NCI-H524 treated with DMSO at 0.1 percent for 48 hours (cell line): ENCODE measurements around the gene BCL11A.

Source experiments
- DNase-seq: peaks from one replicate; lab custom pipeline; 2025; lab: John Stamatoyannopoulos, UW

Gene BCL11A

DNA sequence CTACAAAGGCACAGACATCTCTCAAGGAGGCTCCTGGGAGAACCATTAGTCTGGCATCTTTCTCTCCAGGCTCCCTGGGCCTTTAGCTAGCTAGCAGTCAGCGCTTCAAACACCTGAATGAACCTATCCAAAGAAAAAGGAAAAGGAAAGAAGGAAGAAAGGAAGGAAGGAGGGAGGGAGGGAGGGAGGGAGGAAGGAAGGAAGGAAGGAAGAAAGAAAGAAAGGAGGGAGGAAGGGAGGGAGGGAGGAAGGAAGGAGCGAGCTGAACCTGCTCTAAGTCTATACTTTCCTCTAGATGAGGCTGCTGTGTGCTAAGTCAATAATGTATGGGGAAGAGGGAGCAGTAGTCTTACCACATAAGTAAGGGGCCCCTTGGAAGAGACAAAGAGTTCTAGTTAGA lies 5.1 kb upstream of the BCL11A start:
- no peak for DNase-seq

DNA sequence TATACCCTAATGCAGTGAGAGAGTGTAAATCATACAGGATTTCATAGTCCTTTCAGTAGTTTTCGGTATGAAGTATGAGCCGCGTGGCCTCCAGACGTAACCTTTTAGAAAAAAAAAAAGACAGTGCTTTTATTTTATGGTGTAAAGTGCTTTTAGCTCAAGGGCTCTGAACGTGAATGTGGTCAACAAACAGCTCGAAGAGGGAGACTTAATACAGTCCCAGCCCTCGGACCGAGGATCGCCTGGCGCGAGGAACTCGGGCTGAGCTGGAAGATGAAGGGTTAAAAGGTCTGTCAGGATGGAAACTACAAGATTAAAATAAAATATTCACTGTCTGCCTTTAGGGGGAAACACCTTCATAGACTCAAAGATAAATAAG lies 4.0 kb upstream of the BCL11A start:
- DNase-seq = no peak

DNA sequence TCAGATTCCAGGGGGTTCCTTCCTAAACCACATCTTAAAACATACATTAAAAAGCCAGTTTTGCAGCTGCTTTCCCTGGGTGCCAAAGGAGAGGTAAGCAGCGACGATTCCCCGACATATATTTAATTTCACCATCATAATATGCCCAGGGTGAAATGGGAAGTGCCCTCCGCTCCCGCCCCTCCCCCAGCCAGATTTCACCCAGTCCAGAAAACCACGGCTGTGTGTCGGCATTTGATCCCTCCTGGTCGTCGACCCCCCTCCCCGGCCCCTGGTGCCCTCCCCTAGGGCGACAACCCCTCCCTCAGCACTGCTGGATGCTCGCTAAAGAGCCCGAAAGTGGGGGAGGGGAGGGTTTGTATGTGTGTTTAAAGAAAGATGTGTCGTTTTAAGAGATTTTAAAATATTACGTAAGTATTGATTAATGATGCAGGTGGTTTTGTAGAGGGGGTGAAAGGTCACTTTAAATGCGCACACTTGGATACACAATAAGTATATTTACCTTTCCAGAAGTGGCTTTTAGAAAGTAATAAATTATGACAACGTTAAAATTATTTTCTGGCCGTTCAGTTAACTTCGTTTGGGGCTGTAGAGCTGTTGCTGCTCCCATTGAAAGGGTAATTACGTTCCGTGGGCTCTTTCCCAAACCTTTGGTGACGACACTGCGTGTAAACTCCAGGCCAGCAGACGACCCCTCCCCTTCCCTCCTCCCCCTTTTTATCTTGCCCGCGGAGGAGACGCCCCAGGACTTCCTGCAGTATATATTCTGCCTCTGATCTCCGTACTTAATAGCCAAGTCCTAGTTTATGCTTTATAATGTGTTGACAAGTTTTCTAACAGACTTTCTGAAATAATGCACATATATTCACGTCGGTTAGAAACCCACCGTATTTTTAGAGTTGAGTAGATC lies 3.4 kb upstream of the BCL11A start:
- DNase-seq = no peak

DNA sequence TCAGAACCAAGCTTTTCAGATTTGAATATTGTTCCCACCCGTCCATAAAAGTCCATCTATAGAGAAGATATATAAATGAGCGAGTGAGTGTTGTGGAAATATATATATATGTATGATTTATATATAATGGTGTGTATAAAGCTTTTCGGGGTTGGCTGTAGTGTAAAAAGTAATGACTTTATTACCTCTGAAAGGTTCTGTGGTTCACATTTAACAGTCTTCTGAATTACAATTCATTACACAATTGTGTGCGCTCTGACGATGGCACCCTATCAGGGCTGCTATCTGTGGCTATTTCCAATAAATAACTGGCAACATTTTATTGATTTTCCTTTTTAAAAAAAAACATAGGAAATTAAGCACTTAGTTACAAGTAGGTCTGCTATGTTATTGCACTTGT lies 2.7 kb upstream of the BCL11A start:
- no peak for DNase-seq

DNA sequence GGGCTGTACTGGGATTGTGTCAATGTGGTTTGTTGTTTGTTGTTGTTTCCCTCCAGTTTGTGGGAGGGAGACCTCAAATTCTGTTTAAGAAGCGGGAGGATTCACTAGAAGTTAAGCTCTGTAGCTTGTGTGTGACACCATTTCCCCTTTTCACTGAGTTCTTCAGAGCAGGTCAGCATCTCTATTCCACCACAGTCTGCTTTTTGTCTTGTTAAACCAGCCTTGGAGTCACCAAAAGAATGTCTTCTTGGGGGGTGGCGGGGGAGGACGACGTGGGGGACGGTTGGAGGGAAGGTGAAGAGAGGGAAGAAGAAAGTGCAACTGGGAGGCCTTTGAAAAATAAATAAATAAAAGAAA lies 2.3 kb upstream of the BCL11A start:
- DNase-seq = no peak

DNA sequence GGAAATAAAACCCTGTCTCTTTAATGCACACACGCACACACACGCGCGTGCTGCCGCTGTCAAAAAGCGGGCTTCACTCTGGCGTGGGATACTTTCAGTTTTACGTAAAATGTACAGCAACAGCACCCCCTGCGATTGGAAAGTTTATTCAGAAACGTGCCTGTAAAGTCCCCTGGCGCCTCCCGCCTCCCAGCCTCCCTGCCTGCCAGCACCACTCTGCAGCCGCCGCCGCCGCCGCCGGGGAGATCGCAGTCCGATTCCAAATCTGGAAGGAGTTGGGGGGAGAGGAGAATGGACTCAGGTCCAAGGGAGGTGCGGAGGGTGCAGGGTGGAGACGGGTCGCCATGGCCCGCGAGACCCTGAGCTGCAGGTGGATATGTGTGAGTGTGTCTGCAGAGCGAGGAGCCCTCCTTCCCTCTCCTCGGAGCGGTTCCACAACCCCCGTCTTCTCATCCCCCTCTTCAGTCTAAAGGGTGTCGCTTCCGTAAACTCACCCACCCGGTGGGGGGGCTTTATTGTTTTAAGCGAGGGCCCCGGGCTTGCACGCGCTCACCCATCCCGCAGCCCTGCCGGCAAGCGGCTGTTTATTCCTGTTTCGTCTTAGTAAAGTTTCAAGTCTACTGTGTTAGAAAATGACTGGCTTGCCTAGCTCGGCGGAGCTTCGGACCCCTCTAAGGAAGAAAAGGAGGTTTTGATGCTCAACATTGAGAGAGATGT lies 1.8 kb upstream of the BCL11A start:
- DNase-seq = peak; percentile 45

DNA sequence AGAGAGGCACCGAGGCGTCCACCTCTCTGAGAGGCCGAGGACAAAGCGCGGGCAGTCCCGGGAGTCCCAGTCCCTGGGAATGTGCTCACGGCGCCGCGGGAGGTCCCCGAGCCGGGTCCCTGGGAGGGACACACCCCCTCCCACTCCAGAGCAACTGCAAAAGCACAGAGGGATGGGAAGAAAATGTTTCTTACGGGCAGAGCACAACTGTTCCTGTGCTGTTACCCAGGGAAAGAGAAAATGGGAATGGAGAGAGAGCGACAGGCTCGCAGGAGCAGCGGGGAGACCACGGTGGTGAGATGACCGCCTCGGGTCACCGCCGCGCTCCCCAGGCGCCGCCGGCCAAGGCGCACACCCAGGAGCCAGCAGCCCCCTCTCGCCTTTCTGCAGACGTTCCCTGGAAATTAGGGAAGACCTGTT lies 1.2 kb upstream of the BCL11A start:
- DNase-seq = no peak

DNA sequence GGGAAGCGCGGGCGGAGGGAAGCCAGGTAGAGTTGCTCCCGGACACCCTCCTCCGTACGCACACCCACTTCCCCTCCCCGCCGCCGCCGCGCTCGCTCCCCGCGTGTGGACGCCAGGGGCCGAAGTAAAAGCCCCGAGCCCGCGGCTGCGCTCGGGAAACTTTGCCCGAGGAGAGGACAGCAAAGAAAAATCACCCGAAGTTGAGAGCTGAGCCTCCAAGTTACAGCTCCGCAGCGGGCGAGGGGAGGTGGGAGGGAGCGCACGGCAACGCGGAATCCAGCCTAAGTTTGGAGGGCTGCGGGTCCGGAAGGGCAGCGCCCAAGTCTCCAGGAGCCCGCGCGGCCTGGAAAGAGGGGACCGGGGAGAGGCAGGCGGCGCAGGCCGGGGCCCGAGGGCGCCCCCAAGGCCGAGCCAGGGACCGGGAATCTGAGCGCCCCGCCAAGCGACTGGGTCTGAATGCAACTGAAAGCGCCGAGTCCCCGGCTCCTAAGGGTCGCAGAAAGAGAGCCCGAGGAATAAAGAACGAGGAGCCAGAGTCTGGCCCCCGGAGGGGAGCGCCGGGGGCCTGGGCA lies 706 bp upstream of the BCL11A start:
- no peak for DNase-seq

DNA sequence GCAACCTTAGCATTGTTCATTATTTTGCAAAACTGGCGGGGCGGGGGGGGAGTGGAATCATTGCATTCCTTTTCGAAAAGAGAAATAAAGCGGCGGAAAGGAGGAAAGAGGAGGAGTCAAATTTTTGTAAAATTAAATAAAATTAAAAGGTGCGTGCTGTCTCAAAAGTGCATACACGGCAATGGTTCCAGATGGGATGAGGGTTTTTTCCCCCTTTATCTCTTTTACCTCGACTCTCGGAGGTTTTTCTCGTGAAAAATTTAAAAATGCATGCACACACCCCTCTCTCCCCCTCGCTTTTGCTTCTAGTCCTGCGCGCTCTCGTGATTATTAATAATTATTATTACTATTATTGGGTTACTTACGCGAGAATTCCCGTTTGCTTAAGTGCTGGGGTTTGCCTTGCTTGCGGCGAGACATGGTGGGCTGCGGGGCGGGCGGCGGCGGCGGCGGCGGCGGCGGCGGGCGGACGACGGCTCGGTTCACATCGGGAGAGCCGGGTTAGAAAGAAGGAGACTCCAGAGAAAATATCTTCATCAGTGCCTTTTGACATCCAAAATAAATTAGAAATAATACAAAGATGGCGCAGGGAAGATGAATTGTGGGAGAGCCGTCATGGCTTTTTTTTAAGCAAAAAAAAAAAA lies 481 bp downstream of the BCL11A start:
- DNase-seq = no peak

DNA sequence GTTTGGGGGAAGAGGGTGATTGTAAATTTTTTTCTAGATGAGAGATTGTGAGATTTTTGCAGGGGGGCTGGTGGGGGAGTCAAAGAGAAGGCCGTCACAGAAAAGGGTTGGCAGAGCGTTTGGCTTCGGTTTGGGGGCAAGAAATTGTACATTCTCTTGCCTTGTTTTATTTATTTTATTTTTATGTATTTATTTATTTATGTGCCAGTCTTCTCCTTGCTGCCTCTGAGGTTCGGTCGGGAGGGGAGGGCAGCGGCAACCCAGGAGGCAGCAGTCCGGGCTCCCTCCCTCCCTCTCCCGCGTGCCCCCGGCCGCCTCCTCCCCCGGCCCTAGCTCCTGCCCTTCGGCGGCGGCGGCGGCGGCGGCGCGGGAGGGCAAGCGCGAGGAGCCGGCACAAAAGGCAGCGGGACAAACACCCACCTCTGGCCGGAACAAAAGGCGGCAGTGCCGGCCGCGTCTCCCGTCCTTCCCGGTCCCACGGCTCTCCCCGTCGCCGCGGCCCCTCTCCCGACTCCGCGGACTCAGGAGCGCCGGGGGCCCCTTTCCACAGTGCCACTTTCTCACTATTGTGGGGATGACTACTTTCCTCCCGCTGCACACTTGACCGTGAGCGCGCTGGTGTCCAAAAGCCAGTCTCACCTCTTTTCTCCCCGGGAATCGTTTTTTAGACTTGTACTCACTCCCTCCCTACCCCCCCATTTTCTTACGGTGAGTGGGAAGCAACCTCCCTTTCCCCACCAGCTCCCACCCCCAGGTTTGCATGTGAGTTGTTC lies 1.2 kb downstream of the BCL11A start:
- no peak for DNase-seq

DNA sequence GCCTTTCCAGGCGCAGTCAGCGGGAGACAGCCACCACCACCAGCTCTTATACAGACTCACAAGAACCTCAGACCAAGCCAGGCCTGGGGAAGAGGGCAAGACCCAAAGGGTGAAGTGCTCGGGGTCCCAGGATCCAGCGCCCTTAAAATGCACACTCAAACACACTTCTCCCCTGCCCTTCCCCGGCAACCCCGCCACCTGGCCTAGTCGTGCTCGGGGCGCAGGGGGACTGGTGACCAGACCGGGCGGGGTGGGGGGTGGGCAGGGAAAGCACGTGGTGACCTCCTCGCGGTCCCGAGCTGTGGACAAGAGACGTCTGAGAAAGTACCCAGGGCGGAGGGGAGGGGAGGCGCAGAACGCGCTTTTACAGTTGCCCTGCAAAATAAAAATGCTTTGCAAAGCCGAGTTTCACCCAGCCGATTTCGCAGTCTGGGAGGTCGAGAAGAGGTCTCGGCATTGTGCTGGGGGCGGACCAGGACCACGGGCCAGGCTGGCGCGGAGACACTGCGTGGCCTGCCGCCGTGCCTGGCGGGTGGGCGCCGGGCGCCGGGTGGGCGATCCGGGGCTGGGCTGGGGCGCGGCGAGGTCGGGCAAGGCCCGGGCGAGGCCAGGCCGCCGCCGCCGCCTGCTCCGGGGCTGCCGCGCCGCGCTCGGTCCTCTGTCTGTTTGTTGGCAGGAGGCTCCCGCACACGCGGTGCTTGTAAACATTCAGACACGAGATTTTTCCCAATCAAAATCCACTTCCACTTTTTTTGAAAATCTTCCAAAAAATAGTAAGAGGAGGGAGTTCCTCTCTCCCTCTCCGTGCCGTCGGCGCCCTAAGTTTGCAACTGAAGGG lies 2.0 kb downstream of the BCL11A start:
- DNase-seq = no peak

DNA sequence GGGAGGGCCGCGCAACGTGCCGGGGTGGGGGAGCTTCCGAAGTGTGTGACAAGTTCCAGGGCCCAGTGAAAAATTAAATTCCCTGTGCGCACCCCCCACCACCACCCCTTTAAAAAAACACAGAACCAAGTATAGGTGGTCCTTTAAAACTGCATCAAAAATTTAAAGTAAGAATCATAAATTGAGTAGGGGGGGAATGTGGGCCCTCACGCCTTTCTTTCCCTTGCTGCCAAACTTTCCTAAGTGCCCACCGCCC lies 2.5 kb downstream of the BCL11A start:
- no peak for DNase-seq

DNA sequence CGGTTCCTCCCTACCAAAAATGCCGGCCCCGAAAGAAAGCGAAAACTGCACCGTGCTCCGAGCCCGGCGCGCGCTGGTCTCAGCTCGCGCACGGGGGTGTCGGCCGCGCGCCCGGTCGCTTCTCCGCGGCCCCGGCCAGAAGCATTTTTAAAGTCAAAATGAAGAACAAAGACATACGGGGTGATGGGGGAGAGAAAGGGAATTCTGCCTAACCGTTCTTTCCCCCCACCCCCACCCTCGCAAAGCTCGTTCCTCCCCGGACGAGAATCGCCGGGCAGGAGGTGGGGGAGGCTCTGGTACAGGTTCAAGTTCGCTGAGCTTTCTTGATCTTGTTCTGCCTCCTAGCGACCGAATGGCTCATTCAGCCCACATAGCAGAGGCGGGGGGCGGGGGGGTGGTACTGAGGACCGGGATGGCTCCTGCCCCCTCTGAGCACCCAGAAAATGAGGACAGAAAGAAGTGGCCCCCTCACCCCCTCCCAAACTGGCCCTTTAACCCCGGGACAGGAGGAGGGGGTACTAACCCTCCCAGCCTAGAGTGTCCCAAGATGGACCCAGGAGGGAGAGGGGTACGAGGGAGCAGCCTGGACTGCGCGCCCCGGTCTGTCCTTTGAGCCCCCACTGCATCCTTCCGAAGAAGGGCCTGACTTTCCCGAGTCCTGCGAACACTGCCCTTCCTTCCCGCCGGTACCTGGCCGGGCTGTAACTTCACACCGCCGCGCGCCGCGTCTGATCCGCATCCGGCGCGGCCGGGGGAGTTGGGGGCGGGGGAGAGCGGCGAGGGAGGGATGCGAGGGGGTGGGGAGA lies 3.1 kb downstream of the BCL11A start:
- DNase-seq = peak; percentile 45

DNA sequence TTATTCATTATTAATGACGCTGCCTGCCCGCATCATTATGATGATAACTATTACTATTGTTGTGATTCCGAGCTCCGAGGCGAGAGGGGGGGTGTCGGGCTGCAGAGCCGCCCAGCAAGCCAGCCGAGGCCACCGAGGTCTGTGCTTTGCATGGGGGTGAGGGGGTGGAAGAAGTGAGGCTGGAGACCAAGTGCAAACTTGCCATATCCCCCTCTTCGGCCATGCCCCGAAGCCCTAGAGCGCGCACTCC lies 3.6 kb downstream of the BCL11A start:
- DNase-seq = no peak

DNA sequence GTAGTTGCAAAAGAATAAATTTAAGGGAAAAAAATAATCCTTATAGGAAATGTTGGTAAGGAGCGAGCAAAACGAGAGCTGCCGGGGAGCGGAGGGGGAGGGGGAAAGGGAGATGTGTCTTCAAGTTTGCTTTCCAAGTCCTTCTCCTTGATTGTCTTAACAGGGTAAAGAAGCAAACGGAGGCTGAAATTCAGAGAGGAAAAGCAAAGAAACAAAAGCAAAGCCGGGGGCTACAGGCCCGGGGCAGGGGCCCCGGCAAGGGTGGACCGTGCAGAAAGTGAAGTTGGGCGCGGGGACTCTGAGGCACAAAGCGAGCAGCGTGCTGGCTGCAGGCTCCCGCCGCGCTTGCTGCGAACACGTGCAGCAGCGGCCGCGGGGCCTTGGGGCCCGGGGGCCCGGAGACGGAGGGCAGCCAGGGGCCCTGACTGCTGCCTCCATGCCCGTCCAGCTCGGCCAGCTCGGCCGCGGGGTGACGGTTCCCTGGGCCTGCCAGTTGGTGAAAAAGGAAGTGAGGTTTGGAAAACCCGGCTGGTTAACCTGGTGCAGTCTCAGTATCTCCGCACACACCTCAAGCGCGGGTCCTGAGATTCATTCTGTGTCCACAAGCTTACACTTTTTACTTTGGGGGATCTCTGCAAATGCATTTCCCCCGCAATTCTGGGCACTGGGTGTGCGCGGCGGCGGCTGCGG lies 4.1 kb downstream of the BCL11A start:
- peak; percentile 43 for DNase-seq

DNA sequence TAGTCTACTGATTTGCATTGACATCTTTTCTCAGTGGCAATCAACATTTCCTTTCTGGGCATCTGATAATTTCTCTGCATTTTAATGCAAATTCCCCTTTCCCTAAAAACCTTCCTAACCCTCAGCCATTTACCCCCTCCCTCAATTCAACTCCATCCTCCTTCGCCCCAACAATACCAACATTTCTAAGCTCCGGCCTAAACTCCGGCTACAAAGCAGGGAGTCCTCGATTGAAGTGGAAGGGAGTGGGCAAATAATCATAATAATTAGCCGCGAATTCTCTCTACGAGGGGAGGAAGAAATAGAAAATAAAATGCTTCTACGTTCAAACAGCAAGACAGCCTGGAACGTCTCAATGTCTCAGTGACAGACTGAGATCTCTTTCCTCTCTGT lies 4.6 kb downstream of the BCL11A start:
- DNase-seq = no peak

DNA sequence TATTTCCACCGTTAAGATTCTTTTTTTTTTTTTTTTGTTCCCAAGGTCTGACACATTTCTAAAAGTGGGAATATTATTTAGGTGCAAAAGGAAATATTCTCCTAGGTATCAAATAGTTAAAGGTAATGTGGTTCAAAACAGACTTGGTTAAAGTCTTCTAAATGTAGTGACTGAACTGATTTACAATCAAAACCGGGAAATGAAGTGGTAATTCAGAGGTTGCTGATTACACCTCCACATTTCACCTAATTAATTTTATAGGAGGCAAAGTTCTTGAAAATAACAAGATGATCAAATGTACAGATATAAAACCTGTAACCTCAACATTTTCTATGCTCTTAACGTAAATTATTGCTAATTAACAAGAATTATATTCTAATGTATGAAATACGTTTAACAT lies 5.1 kb downstream of the BCL11A start:
- DNase-seq = no peak

DNA sequence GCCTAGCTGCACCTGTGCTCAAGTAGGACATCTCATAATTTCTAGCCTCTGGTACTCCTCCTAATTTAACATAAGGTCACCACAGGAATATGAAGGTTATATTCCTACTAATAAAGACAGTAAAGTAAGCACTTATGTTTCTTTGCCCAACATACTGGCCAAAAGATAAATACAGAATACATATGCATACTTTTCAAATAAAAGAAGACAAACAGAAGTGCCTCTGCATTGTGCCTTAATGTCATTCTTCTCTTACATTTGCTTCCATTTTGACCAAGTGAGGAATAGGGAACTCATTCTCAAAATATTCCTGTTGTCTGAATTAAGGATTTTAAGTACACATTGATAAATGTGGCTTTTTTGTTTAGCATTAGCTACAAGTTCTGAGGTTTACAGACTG lies 5.6 kb downstream of the BCL11A start:
- no peak for DNase-seq

DNA sequence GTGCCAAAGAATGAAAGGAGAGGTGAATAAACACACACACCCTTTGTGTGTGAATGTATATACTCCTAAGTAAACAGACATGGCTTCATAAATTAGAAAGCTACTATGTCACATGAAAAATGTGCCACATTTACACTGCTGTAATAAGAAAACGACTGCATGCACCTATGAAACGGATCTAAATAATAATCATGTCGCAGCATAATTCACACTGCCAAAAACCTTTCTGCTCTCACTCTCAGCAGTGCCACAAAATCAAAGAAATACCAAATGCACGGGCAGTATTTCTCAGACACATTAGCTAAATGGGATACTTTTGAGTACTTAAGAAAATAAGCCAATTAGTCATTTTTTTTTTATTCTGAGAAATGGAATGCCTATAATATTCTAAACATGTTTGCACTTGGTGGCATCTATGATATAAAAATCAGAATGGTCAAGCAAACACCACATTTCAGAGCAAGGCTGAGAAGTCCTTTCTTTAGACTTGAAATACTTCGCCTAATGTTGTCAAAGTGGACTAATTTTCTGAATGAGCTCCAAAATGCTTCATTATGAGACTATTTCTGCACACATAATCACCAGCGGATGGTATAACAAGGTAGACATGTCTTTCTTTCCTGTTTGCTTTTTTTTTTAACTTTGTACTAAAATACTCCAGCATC lies 6.6 kb downstream of the BCL11A start:
- DNase-seq = no peak
